K562 (cell line): Measurements from ENCODE around the gene RNU6-1. TPM values are rescaled to one million over a fixed set of nuclear protein-coding genes. Genes with fewer than 3 reads are reported as not detected.

ENCODE experiments used
- ATAC-seq: fragments of 200-7000 bp; cut with Tn5 transposase; 3 replicates; pipeline ENCODE4 v1.9.1; 2020; ENCODE audit warnings: moderate library complexity
- BruUV-seq: library from RNA; stranded (reverse); fragments of 400-500 nt; replicated peaks from 2 replicates; lab custom pipeline; 2021; lab: Mats Ljungman, UMichigan
- CTCF ChIA-PET: fragments of 300-600 bp; formaldehyde crosslinking; extraction: SDS; loops from one replicate; lab custom pipeline; 2021; ENCODE audit warnings: low intra/inter-chr PET ratio; lab: Yijun Ruan, JAX
- POLR2A ChIA-PET: fragments of 300-600, 350-650 bp; sonication (Branson Sonifier 250); formaldehyde crosslinking; extraction: SDS; loops from one replicate; lab custom pipeline; 2021; ENCODE audit warnings: antibody characterized with exemption, inconsistent platforms; lab: Yijun Ruan, JAX
- DNase-seq, 4 experiments: peaks; one replicate each; pipeline versions ENCODE4 v3.0.0 to v3.0.0-alpha.2; 2011 to 2018; ENCODE audit warnings: low spot score in 3 of 4, mixed read lengths in 3 of 4; ENCODE audit errors: extremely low read depth in 1 of 4
- FAIRE-seq: peaks from 2 replicates; lab custom pipeline; 2011; peaks lifted over from hg19 to GRCh38; lab: Jason Lieb, UNC
- H2AFZ ChIP-seq: 2 replicates; pipeline ENCODE4 v1.6.0; 2011; ENCODE audit warnings: low read depth, low read length, control low read depth, inconsistent platforms
- H3K27ac ChIP-seq: fragments of 200-600 bp; 3 replicates; pipeline ENCODE4 v1.8.0; 2011; ENCODE audit warnings: low read depth, mild to moderate bottlenecking, control low read depth, inconsistent platforms, low read length, moderate library complexity, mixed read lengths; ENCODE audit errors: extremely low read depth
- H3K27me3 ChIP-seq, 2 experiments: fragments of 300-600 bp in 1 of 2; 2 replicates in 1 of 2; 3 replicates in 1 of 2; pipeline versions ENCODE4 v1.6.0 to v1.8.0; 2011; ENCODE audit warnings: inconsistent platforms in 2 of 2, low read length in 2 of 2, mild to moderate bottlenecking in 1 of 2, mixed read lengths in 1 of 2, moderate library complexity in 1 of 2; ENCODE audit not compliant: control insufficient read depth in 2 of 2, insufficient read depth in 2 of 2
- H3K36me3 ChIP-seq: fragments of 300-600 bp; 3 replicates; pipeline ENCODE4 v1.8.0; 2011; ENCODE audit warnings: mild to moderate bottlenecking, low read length, inconsistent platforms; ENCODE audit not compliant: control insufficient read depth, insufficient read depth
- H3K4me1 ChIP-seq, 2 experiments: fragments of 200-600 bp in 1 of 2; replicated peaks in 1 of 2; 2 replicates in 1 of 2; 3 replicates in 1 of 2; pipeline versions ENCODE4 v1.5.1 to v1.8.0; 2011; ENCODE audit warnings: inconsistent platforms in 2 of 2, low read length in 2 of 2, mild to moderate bottlenecking in 1 of 2, mixed read lengths in 1 of 2, moderate library complexity in 1 of 2; ENCODE audit not compliant: control insufficient read depth in 2 of 2, insufficient read depth in 2 of 2
- H3K4me2 ChIP-seq: 2 replicates; pipeline ENCODE4 v1.6.1; 2011; ENCODE audit warnings: low read length, control low read depth, inconsistent platforms, mixed read lengths; ENCODE audit not compliant: insufficient read depth
- H3K4me3 ChIP-seq: fragments of 200-600 bp; sonication (generic), shearing (Covaris generic); 2 replicates; pipeline ENCODE4 v1.5.1; 2016; ENCODE audit warnings: control low read depth, inconsistent platforms
- H3K79me2 ChIP-seq: fragments of 200-600 bp; 3 replicates; pipeline ENCODE4 v1.8.0; 2011; ENCODE audit warnings: low read length, inconsistent platforms; ENCODE audit not compliant: control insufficient read depth, insufficient read depth
- H3K9ac ChIP-seq, 2 experiments: 2 replicates each; pipeline versions ENCODE4 v1.6.0 to v1.6.1; 2011; ENCODE audit warnings: low read depth in 2 of 2, low read length in 2 of 2, control low read depth in 1 of 2, inconsistent platforms in 1 of 2, mild to moderate bottlenecking in 1 of 2, mixed read lengths in 1 of 2; ENCODE audit not compliant: insufficient read depth in 1 of 2
- H3K9me1 ChIP-seq: one replicate; pipeline ENCODE4 v1.6.0; 2011; ENCODE audit warnings: inconsistent platforms, mild to moderate bottlenecking, low read length, moderate library complexity; ENCODE audit not compliant: control insufficient read depth, insufficient read depth
- H3K9me3 ChIP-seq: replicated peaks from 2 replicates; pipeline ENCODE4 v1.5.1; 2011; ENCODE audit warnings: low read depth, low read length, inconsistent platforms; ENCODE audit not compliant: control insufficient read depth, insufficient read depth
- H4K20me1 ChIP-seq: replicated peaks from 2 replicates; pipeline ENCODE4 v1.6.1; 2011; ENCODE audit warnings: low read length, inconsistent platforms, mixed read lengths; ENCODE audit not compliant: control insufficient read depth, insufficient read depth
- CBX1 ChIP-seq: sonication (generic); IDR thresholded peaks from 2 replicates; pipeline ENCODE4 v1.6.1; 2016; ENCODE audit warnings: antibody characterized with exemption, low read depth, mild to moderate bottlenecking
- DLX4 ChIP-seq: fragments of 250-450 bp; sonication (Bioruptor Pico); IDR thresholded peaks from 2 replicates; pipeline ENCODE4 v1.6.1; 2021; ENCODE audit warnings: mild to moderate bottlenecking
- EGR1 ChIP-seq: fragments of 450-650 bp; conservative IDR thresholded peaks from 2 replicates; pipeline ENCODE4 v1.6.1; 2017; ENCODE audit warnings: mild to moderate bottlenecking
- HDGF ChIP-seq: fragments of 450-650 bp; IDR thresholded peaks from 2 replicates; pipeline ENCODE4 v1.6.1; 2016
- HNRNPK ChIP-seq: fragments of 200-400 bp; formaldehyde crosslinking; IDR thresholded peaks from one replicate; pipeline ENCODE4 v1.6.1; 2018; ENCODE audit warnings: mild to moderate bottlenecking, low read depth, low read length; ENCODE audit not compliant: poor library complexity, severe bottlenecking
- HNRNPLL ChIP-seq: fragments of 200-400 bp; formaldehyde crosslinking; IDR thresholded peaks from 2 replicates; pipeline ENCODE4 v1.6.1; 2017; ENCODE audit warnings: low read length, low read depth, mild to moderate bottlenecking; ENCODE audit not compliant: poor library complexity, severe bottlenecking
- NR3C1 ChIP-seq: sonication (generic); formaldehyde crosslinking; IDR thresholded peaks from 2 replicates; pipeline ENCODE4 v1.8.1; 2022; ENCODE audit warnings: missing genetic modification reagents
- PRMT5 ChIP-seq: sonication (generic); formaldehyde crosslinking; IDR thresholded peaks from 2 replicates; pipeline ENCODE4 v1.5.0; 2020; ENCODE audit warnings: missing genetic modification reagents
- RBM25 ChIP-seq: fragments of 200-400 bp; formaldehyde crosslinking; IDR thresholded peaks from 2 replicates; pipeline ENCODE4 v1.6.1; 2018; ENCODE audit warnings: low read length, low read depth, moderate library complexity; ENCODE audit not compliant: severe bottlenecking
- SRSF1 ChIP-seq: fragments of 200-400 bp; formaldehyde crosslinking; IDR thresholded peaks from 2 replicates; pipeline ENCODE4 v1.6.1; 2017; ENCODE audit warnings: mild to moderate bottlenecking, low read depth, low read length, moderate library complexity
- SRSF9 ChIP-seq: fragments of 200-400 bp; formaldehyde crosslinking; IDR thresholded peaks from 2 replicates; pipeline ENCODE4 v1.6.1; 2017; ENCODE audit warnings: low read depth, low read length, borderline replicate concordance
- TCF7L2 ChIP-seq: fragments of 150-350 bp; IDR thresholded peaks from 2 replicates; pipeline ENCODE4 v1.6.1; 2016; ENCODE audit warnings: low read depth, mild to moderate bottlenecking, low read length, moderate library complexity
- ZBTB5 ChIP-seq: fragments of 450-650 bp; IDR thresholded peaks from 2 replicates; pipeline ENCODE4 v1.6.1; 2017; ENCODE audit warnings: antibody characterized with exemption
- ZFP36 ChIP-seq: fragments of 150-350 bp; IDR thresholded peaks from 2 replicates; pipeline ENCODE4 v1.6.1; 2018; ENCODE audit warnings: low read length, low read depth; ENCODE audit not compliant: partially characterized antibody
- ZNF384 ChIP-seq: IDR thresholded peaks from 2 replicates; pipeline ENCODE4 v1.6.1; 2012; ENCODE audit warnings: low read depth, low read length, improper control_type of control experiment
- WGBS: fragments of 100-300 bp; shearing (Covaris generic); methylation state at CpG from one replicate; pipeline ENCODE4 v1.1.6; 2016; ENCODE audit warnings: low coverage, mixed read lengths; ENCODE audit not compliant: insufficient coverage; ENCODE audit errors: missing lambda C conversion rate; 5-methylcytosine and 5-hydroxymethylcytosine counted together
- in situ Hi-C: fragments of 300-500 bp; cut with MboI; formaldehyde crosslinking; loops from 4 replicates; pipeline ENCODE4 v1.15.0; 2018; ENCODE audit warnings: inconsistent platforms, mixed read lengths
- intact Hi-C: fragments of 100-400 bp; cut with micrococcal nuclease; formaldehyde crosslinking; loops from 2 replicates; pipeline ENCODE4 v1.14.2; 2022
- polyA plus RNA-seq, 8 experiments: library from polyadenylated mRNA; depleted of rRNA in 4 of 8; stranded (reverse) in 5 of 8; unstranded in 3 of 8; fragments of >200 nt; fragmentation: Nextera tagmentation in 2 of 8; fragmentation: Illumina TruSeq in 1 of 8; extraction: Ambion mirVana in 2 of 8; extraction: Trizol in 1 of 8; gene quantifications; 2 replicates each; pipeline versions ENCODE4 v1.2.1 to v1.2.3, GENCODE V29; 2011 to 2014; ENCODE audit warnings: inconsistent platforms in 1 of 8, missing spikeins in 1 of 8
- total RNA-seq, 7 experiments: library from RNA; depleted of rRNA in 6 of 7; stranded (reverse); fragments of >200 nt in 6 of 7; fragmentation: Illumina TruSeq in 2 of 7; extraction: Trizol in 2 of 7; gene quantifications; 2 replicates each; pipeline versions ENCODE4 v1.2.1 to v1.2.3, GENCODE V29; 2011 to 2021; ENCODE audit warnings: low replicate concordance in 1 of 7

RNU6-1 gene
- total and polyA plus RNA-seq, 9 of the 15 experiments (the other 6 are each of a cell fraction or from before 2014, with no cell fraction given), result not detected

- H3K9ac ChIP-seq, result no peak overlapping the region
- no peak overlapping the region for H3K4me2 ChIP-seq
- in situ Hi-C loops (no loop called here), intact Hi-C loops (no loop called here)
- peak overlapping the region; percentile 53; the same call in 1 of the 2 replicates for H2AFZ ChIP-seq
- H3K79me2 ChIP-seq, result no peaks in the 10 kb centered on the region
- no peaks in the 10 kb centered on the region for H3K27me3 ChIP-seq
- 49% methylated on average over 3 of the region's 4 CpGs for WGBS
- H3K36me3 ChIP-seq, result no peaks in the 10 kb centered on the region
- no peak overlapping the region for H3K27ac ChIP-seq
- peak; percentile 21; the same call in 1 of the 3 replicates for ATAC-seq
- ChIA-PET POLR2A (interaction anchor here (1.0 kb wide), 1 partner anchor 10 kb away, joined by 5 read pairs; no protein-coding TSS in a partner anchor), CTCF (no interaction called here)
- DNase-seq, result no peak
- BruUV-seq, result no TSS peak
- H3K9me1 ChIP-seq, result no peaks in the 10 kb centered on the region
- H3K9me3 ChIP-seq, result no peaks in the 10 kb centered on the region
- no peaks in the 10 kb centered on the region for H4K20me1 ChIP-seq
- no peak for FAIRE-seq
- peaks cover 13% of the 10 kb centered on the region in 2 experiments; a peak in 4 of 5 replicates for H3K4me1 ChIP-seq
- no peak overlapping the region for H3K4me3 ChIP-seq
- TF ChIP-seq SRSF1, result no peak
- TF ChIP-seq PRMT5, result no peak
- TF ChIP-seq HNRNPLL, result no peak
- no peak for TF ChIP-seq TCF7L2
- no peak for TF ChIP-seq NR3C1 (CRISPR knock-in tag)
- TF ChIP-seq EGR1, result no peak
- TF ChIP-seq SRSF9, result no peak
- TF ChIP-seq CBX1, result no peak
- no peak for TF ChIP-seq DLX4 (CRISPR knock-in tag)
- peak; percentile 87 for TF ChIP-seq ZFP36
- no peak for TF ChIP-seq HNRNPK
- TF ChIP-seq RBM25, result peak; percentile 17
- TF ChIP-seq ZNF384, result 0 out of 2 replicates have a peak, but pooled peaks have one; percentile 49
- TF ChIP-seq HDGF, result no peak
- TF ChIP-seq ZBTB5, result no peak
These were observed 11.2 kb upstream of the RNU6-1 start for GRCh38 chr15:67850994-67851571.
